Activated naive CD8-positive, alpha-beta T cell (primary cell): ENCODE results near the gene ANGPTL1.

ENCODE experiments used
- H3K27ac Mint-ChIP-seq: one replicate; pipeline ENCODE4 v1.8.0; 2021; ENCODE audit warnings: mixed read lengths
- H3K27me3 Mint-ChIP-seq: one replicate; pipeline ENCODE4 v1.8.0; 2021; ENCODE audit warnings: mixed read lengths
- H3K36me3 Mint-ChIP-seq: one replicate; pipeline ENCODE4 v1.8.0; 2021; ENCODE audit warnings: mixed read lengths
- H3K4me1 Mint-ChIP-seq: one replicate; pipeline ENCODE4 v1.8.0; 2021; ENCODE audit warnings: low read depth, mixed read lengths
- H3K4me3 Mint-ChIP-seq: one replicate; pipeline ENCODE4 v1.8.0; 2021; ENCODE audit warnings: mild to moderate bottlenecking, mixed read lengths
- H3K9me3 Mint-ChIP-seq: one replicate; pipeline ENCODE4 v1.8.0; 2021; ENCODE audit warnings: low read depth, mixed read lengths

Gene ANGPTL1, protein sequence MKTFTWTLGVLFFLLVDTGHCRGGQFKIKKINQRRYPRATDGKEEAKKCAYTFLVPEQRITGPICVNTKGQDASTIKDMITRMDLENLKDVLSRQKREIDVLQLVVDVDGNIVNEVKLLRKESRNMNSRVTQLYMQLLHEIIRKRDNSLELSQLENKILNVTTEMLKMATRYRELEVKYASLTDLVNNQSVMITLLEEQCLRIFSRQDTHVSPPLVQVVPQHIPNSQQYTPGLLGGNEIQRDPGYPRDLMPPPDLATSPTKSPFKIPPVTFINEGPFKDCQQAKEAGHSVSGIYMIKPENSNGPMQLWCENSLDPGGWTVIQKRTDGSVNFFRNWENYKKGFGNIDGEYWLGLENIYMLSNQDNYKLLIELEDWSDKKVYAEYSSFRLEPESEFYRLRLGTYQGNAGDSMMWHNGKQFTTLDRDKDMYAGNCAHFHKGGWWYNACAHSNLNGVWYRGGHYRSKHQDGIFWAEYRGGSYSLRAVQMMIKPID

DNA sequence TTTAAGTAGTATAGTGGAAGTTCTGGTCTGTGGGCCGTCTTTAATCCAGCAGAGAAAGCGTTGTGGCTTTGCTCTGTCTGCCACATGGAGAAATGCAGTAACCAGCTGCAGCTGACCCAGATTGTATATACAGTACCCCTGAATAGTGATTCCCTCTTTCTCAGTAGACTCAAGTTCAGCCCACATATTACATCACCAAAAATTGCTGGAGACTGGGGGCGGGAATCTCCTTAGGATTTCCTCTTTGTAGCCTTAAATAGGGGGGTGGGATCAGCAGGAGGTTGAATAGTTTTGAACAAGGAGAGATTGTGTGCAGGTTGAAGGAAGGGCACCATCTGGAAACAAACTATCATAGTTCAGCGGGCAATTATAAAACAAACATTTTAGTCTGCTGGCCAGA, at the start of gene ANGPTL1:
Gene ANGPTL1, minus strand, starts transcription at position 134 of the 400 bp plus-strand sequence. CDS start 5,301 bp downstream, outside the sequence.
- H3K36me3 Mint-ChIP-seq: peaks cover 3% of the 10 kb centered on the region
- no peaks in the 10 kb centered on the region for H3K9me3 Mint-ChIP-seq
- no peak within 1 kb of the TSS for H3K4me3 Mint-ChIP-seq
- no peak within 1 kb of the TSS for H3K27ac Mint-ChIP-seq
- H3K27me3 Mint-ChIP-seq: no peaks in the 10 kb centered on the region
- H3K4me1 Mint-ChIP-seq: no peaks in the 10 kb centered on the region

DNA sequence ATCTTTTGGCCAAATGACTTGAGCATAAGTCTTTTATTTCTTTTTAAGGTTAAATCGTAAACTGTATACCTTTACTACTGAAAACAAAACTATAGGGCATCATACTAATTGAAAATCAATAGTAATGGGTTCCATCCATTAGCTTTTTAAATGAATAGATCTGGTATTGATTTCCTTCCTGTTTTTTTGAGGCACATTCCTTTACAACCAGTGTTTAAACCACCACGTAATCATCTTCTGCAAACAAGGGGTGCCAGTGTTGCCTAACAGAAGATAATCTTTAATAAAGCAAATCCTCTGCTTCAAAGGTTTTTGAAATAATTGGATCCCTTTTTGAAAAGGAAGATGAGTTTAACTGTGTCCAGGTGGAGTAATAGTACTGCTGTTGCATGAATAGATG, 48.7 kb upstream of the ANGPTL1 start:
- Mint-ChIP-seq H3K27ac (no peak overlapping the region), H3K4me1 (no peaks in the 10 kb centered on the region), H3K4me3 (no peak overlapping the region), H3K9me3 (peaks cover 20% of the 10 kb centered on the region), H3K36me3 (peaks cover 26% of the 10 kb centered on the region), H3K27me3 (no peaks in the 10 kb centered on the region)

DNA sequence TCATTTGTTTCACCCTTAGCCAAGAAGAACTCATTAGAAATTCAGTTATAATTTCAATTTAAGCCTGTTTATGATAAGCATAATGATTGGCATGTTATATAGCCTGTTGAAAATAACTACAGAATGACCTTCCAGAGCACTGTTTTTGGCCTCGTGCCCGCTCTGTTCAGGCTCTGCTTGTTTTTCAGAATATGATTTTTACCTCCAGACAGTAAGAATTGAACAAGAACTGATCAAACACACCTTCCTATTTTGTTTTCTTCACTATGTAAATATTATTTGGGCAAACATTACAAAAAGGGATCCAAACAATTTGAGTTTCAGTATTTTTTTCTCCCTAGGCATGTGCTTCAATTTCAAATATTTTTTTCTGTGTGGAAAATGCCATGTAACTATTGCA, 48.1 kb upstream of the ANGPTL1 start:
- Mint-ChIP-seq H3K9me3 (peaks cover 14% of the 10 kb centered on the region), H3K4me1 (no peaks in the 10 kb centered on the region), H3K27ac (no peak overlapping the region), H3K27me3 (no peaks in the 10 kb centered on the region), H3K36me3 (peaks cover 29% of the 10 kb centered on the region), H3K4me3 (no peak overlapping the region)

DNA sequence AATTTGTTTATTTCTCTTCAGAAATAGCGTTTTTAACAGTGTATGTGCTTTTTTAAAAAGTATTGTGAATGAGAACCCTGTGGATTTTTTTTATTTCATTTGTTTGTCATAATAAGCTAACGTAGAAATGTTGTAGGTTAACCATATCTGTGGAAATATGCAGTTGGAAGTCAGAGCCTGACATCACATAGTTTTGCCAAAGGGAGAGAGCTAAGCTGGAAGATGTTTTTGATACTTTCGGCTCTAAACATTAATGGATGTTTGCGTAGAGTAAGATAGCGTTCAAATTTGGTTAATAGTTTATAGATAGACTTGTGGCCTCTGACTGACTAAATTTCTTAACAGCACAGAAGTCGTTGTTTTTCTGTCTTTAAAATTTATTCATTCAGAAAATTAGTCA, 47.4 kb upstream of the ANGPTL1 start:
- Mint-ChIP-seq H3K36me3 (peaks cover 31% of the 10 kb centered on the region), H3K9me3 (peaks cover 10% of the 10 kb centered on the region), H3K4me1 (no peaks in the 10 kb centered on the region), H3K27ac (no peak overlapping the region), H3K27me3 (no peaks in the 10 kb centered on the region), H3K4me3 (no peak overlapping the region)

DNA sequence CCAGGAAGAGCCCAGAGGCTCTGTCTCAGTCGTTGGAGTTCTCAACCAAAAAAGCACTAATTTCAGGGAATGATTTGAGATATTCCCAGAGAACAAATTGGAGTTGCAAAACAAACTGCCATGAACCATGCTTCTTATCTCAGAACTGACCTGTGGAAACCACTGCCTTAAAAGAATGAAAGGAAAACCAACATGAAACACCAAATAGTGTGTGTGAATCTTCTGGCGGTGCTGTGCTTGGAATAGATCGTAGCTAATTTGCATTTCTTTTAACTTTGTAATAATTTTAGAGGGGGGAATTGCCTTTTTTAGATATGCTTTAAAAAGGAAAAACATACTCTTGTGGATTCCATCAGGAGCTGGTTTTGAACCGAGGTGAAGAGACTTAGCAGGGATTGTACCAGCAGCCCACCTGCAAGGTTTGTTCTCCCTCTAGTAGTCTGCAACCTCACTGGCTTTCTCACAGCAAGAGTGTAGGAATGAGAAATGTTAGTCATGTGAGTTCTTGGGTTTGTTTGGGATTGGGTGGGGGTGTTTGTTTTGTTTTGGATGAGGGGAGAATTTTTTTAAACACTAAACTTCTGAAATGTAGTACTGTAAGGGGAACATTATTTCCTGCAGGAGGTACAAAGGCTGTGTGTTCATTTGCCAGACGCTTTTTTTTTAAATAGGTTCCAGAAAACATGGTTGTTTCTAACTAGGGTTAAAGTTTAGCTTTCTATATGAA, 45.7 kb upstream of the ANGPTL1 start:
- no peaks in the 10 kb centered on the region for H3K9me3 Mint-ChIP-seq
- peaks cover 38% of the 10 kb centered on the region for H3K36me3 Mint-ChIP-seq
- H3K27me3 Mint-ChIP-seq: no peaks in the 10 kb centered on the region
- H3K27ac Mint-ChIP-seq: no peak overlapping the region
- no peak overlapping the region for H3K4me3 Mint-ChIP-seq
- H3K4me1 Mint-ChIP-seq: no peaks in the 10 kb centered on the region

DNA sequence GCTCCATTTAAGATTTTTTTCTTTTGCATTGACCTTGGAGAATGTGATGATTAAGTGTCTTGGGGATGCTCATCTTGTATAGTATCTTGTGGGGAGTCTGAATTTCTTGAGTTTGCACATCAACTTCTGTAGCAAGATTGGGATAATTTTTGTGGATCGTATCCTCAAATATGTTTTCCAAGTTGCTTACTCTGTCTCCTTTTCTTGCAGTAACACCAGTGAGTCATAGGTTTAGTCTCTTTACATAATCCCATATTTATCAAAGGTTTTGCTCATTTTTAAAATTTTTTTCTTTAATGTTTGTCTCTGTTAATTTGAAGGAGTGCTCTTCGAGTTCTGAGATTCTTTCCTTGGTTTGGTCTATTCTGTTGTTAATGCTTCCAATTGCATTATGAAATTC, 41.7 kb upstream of the ANGPTL1 start:
- Mint-ChIP-seq H3K27me3 (no peaks in the 10 kb centered on the region), H3K4me3 (no peak overlapping the region), H3K36me3 (peaks cover 55% of the 10 kb centered on the region), H3K9me3 (no peaks in the 10 kb centered on the region), H3K4me1 (no peaks in the 10 kb centered on the region), H3K27ac (no peak overlapping the region)

DNA sequence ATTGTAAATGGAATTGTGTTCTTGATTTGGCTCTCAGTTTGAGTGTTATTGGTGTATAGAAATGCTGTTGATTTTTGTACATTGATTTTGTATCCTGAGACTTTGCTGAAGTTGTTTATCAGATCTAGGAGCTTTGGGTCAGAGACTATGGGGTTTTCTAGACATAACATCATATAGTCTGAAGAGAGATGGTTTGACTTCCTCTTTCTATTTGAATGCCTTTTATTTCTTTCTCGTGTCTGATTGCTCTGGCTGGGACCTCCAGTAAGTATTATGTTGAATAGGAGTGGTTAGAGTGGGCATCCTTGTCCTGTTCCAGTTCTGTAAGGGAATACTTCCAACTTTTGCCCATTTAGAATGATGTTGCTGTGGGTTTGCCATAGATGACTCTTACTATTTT, 39.1 kb upstream of the ANGPTL1 start:
- H3K4me1 Mint-ChIP-seq: no peaks in the 10 kb centered on the region
- H3K4me3 Mint-ChIP-seq: no peak overlapping the region
- no peaks in the 10 kb centered on the region for H3K9me3 Mint-ChIP-seq
- no peak overlapping the region for H3K27ac Mint-ChIP-seq
- no peaks in the 10 kb centered on the region for H3K27me3 Mint-ChIP-seq
- H3K36me3 Mint-ChIP-seq: peaks cover 47% of the 10 kb centered on the region

DNA sequence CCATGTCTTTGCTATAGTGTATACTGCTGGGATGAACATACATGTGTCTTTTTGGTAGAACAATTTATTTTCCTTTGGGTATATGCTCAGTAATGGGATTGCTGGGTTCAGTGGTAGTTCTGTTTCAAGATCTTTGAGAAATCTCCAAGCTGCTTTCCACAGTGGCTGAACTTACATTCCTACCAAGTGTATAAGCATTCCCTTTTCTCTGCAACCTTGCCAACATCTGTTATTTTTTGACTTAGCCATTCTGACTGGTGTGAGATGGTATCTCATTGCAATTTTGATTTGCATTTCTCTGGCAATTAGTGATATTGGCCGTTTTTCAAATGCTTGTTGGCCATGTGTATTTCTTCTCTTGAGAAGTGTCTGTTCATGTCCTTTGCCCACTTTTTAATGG, 37.5 kb upstream of the ANGPTL1 start:
- Mint-ChIP-seq H3K4me1 (no peaks in the 10 kb centered on the region), H3K36me3 (peaks cover 56% of the 10 kb centered on the region), H3K27ac (no peak overlapping the region), H3K9me3 (no peaks in the 10 kb centered on the region), H3K27me3 (no peaks in the 10 kb centered on the region), H3K4me3 (no peak overlapping the region)

DNA sequence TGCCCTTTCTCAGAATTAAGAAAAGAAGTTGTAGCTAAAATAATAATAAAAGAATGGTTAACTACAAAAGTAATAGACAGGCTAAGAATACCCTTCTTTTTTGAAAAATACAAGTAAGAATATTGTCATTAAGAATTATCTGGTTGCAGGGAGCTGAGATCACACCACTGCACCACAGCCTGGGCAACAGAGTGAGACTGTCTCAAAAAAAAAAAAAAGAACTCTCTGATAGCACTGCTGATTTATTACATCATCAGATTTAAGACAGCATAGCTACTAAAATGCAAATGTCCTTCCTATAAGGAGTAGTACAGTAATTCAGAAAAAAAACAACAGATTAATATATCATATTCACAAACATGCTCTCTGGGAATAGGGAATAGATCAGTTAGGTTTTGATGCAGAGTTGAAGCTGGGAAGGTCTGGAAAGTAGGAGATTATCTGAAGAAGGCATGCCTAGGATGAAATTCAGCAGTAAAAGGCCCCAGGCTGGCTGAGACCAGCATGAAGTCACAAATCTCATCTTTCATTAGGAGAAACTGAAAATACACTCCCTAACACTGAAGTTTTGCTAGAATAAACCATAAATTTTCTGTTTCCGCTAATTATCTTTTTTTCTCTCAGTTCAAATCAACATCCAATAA, 30.7 kb upstream of the ANGPTL1 start:
- H3K9me3 Mint-ChIP-seq: no peaks in the 10 kb centered on the region
- no peak overlapping the region for H3K27ac Mint-ChIP-seq
- no peaks in the 10 kb centered on the region for H3K27me3 Mint-ChIP-seq
- no peak overlapping the region for H3K4me3 Mint-ChIP-seq
- H3K36me3 Mint-ChIP-seq: peaks cover 34% of the 10 kb centered on the region
- H3K4me1 Mint-ChIP-seq: peaks cover 12% of the 10 kb centered on the region

DNA sequence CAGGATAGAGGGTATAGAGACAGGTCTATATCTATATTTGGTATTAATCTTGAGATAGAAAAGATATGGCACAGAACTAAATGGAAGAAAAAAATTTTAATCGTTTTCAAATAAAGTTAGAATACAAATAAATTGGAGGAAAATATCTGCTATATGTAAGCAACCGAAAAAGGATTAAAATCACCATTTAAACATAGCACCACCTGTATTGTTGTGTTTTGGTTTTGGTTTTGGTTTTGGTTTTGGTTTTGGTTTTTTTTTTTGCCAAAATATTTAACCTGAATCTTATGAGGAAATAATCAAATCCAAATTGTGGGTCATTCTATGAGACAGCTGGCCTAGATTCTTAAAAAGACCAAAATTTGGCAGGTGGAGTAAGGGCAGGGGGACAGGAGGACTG, 28.5 kb upstream of the ANGPTL1 start:
- Mint-ChIP-seq H3K36me3 (peaks cover 41% of the 10 kb centered on the region), H3K4me1 (peaks cover 12% of the 10 kb centered on the region), H3K4me3 (no peak overlapping the region), H3K27me3 (no peaks in the 10 kb centered on the region), H3K9me3 (peaks cover 10% of the 10 kb centered on the region), H3K27ac (no peak overlapping the region)

DNA sequence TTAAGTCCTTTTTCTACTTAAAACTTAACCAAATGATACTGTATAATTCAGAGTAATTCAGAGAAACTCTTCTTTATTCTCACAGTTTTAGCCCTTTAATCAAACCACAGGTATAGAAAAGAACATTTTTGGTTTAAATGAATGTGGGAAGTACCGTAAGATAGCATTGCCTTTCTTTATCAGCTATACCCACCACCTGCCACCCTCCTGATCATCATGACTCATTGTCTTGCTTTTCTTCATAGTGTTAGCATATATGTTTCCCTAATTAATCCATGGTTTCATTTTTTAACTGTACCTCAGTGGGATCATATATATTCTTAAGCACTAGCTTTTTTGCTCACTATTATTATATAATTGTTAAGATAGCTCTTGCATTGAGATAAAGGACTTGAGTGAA, 27.5 kb upstream of the ANGPTL1 start:
- Mint-ChIP-seq H3K36me3 (peaks cover 36% of the 10 kb centered on the region), H3K9me3 (peaks cover 10% of the 10 kb centered on the region), H3K27ac (no peak overlapping the region), H3K4me3 (no peak overlapping the region), H3K4me1 (peaks cover 12% of the 10 kb centered on the region), H3K27me3 (no peaks in the 10 kb centered on the region)

DNA sequence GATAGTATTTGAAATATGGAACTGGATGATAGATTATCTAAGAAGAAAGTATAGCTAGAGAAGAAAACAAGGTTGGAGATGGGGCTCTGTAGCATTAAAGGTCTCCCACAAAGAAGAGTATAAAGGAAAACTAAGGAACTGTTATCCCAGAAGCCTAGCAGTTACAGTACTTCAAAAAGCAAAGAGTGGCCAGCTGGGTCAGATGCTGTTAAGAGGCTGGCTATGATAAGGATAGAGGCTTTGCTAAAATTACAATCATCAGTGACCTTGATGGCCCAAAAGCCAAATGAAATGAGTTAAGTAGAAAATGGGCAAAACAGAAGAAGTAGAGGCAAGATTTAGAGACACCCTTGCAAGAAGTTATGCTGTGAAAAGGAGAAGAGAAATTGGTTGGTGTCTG, 25.1 kb upstream of the ANGPTL1 start:
- no peak overlapping the region for H3K27ac Mint-ChIP-seq
- peaks cover 26% of the 10 kb centered on the region for H3K36me3 Mint-ChIP-seq
- peaks cover 12% of the 10 kb centered on the region for H3K4me1 Mint-ChIP-seq
- no peaks in the 10 kb centered on the region for H3K27me3 Mint-ChIP-seq
- H3K4me3 Mint-ChIP-seq: no peak overlapping the region
- H3K9me3 Mint-ChIP-seq: peaks cover 10% of the 10 kb centered on the region

DNA sequence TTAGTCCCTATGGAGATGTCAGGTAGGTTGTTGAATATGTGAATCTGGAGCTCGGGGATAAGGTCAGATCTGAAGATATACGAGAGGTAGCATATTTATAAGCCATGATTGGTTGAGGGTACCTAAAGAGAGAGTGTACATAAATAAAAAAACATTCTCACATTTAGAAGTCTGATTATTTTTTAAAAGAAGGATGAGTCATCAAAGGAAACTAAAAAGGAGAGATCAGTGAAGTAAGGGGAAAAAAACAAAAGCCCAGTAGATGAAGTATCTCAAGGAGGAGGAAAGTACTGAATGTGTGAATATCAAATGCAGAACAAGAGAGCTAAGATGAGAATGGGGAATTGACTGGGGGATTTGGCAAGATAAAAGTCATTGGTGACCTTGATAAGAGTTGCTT, 15.7 kb upstream of the ANGPTL1 start:
- Mint-ChIP-seq H3K4me1 (no peaks in the 10 kb centered on the region), H3K27ac (no peak overlapping the region), H3K4me3 (no peak overlapping the region), H3K27me3 (no peaks in the 10 kb centered on the region), H3K36me3 (peaks cover 9% of the 10 kb centered on the region), H3K9me3 (no peaks in the 10 kb centered on the region)

DNA sequence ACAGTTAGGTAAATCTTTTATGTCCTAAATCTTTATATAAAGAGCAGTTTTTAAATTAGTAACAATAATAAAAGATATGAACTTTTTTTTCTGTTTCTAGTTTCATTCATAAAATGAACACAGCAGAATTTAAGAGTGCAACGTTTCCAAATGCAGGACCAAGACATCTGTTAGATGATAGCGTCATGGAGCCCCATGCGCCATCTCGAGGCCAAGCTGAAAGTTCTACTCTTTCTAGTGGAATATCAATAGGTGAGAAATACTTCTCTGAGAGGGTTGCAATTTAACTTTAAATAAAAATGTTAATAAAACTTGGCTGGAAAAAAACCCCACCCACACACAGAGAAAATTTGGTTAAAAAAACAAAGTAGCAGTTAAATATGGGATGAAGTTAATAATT, 15.0 kb upstream of the ANGPTL1 start:
- Mint-ChIP-seq H3K36me3 (peaks cover 12% of the 10 kb centered on the region), H3K4me1 (no peaks in the 10 kb centered on the region), H3K9me3 (no peaks in the 10 kb centered on the region), H3K4me3 (no peak overlapping the region), H3K27me3 (no peaks in the 10 kb centered on the region), H3K27ac (no peak overlapping the region)

DNA sequence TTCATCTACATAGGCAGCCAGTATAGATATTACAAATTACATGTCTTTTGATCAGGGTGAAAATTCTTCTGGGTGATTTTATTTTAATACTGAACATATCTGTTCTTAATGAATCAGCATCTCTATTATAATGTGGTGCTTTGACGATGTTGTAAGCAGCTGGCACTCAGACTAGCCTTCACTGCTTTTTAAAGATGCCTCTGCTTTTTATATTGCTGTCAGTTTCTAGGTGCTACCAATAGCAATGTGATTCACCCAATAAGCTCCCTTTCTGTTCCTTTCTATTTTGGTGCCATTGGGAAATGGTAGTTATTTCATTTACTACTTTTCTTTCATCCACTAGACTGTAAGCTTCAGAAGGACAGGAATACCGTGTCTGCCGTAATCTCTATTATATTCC, 11.1 kb upstream of the ANGPTL1 start:
- H3K9me3 Mint-ChIP-seq: no peaks in the 10 kb centered on the region
- no peak overlapping the region for H3K4me3 Mint-ChIP-seq
- H3K27ac Mint-ChIP-seq: no peak overlapping the region
- no peaks in the 10 kb centered on the region for H3K4me1 Mint-ChIP-seq
- H3K36me3 Mint-ChIP-seq: peaks cover 14% of the 10 kb centered on the region
- no peaks in the 10 kb centered on the region for H3K27me3 Mint-ChIP-seq
